Parathyroid adenoma (tissue), 2 donors: ENCODE measurements around the gene SUSD2.

Source experiments
- H2AFZ ChIP-seq: fragments of 300-600 bp; sonication (generic); one replicate; pipeline ENCODE4 v1.7.0; 2017; ENCODE audit warnings: antibody characterized with exemption, mild to moderate bottlenecking
- H3K27ac ChIP-seq: fragments of 300-600 bp; sonication (generic); one replicate; pipeline ENCODE4 v1.7.0; 2017
- H3K27me3 ChIP-seq: fragments of 300-600 bp; sonication (generic); one replicate; pipeline ENCODE4 v1.7.0; 2017; ENCODE audit warnings: low read length; ENCODE audit not compliant: control insufficient read depth, insufficient read depth
- H3K36me3 ChIP-seq: fragments of 300-600 bp; sonication (generic); one replicate; pipeline ENCODE4 v1.7.0; 2017; ENCODE audit warnings: low read length; ENCODE audit not compliant: control insufficient read depth, insufficient read depth
- H3K4me1 ChIP-seq: fragments of 300-600 bp; sonication (generic); one replicate; pipeline ENCODE4 v1.7.0; 2017; ENCODE audit warnings: control low read depth
- H3K4me2 ChIP-seq: fragments of 300-600 bp; sonication (generic); one replicate; pipeline ENCODE4 v1.7.0; 2017; ENCODE audit warnings: low read length
- H3K4me3 ChIP-seq: fragments of 300-600 bp; sonication (generic); one replicate; pipeline ENCODE4 v1.7.0; 2017; ENCODE audit warnings: low read depth, low read length
- H3K79me2 ChIP-seq: fragments of 300-600 bp; sonication (generic); one replicate; pipeline ENCODE4 v1.7.0; 2017; ENCODE audit warnings: control low read depth
- H3K9ac ChIP-seq: fragments of 300-600 bp; sonication (generic); one replicate; pipeline ENCODE4 v1.7.0; 2017; ENCODE audit warnings: mild to moderate bottlenecking
- H3K9me3 ChIP-seq: fragments of 300-600 bp; sonication (generic); one replicate; pipeline ENCODE4 v1.7.0; 2017; ENCODE audit warnings: low read length; ENCODE audit not compliant: control insufficient read depth
- TF ChIP-seq, protein P1 (sequence below): fragments of 300-600 bp; sonication (generic); IDR thresholded peaks from one replicate; pipeline ENCODE4 v1.7.0; 2017; ENCODE audit warnings: antibody characterized with exemption, mild to moderate bottlenecking
- donor health status: primary hyperparathyroidism.

SUSD2 gene

GRCh38 chr22:24216541-24217209 lies 35.4 kb downstream of the SUSD2 start:
- no peak overlapping the region for H3K4me3 ChIP-seq
- no peaks in the 10 kb centered on the region for H3K79me2 ChIP-seq
- no peak overlapping the region for H2AFZ ChIP-seq
- no peaks in the 10 kb centered on the region for H3K9me3 ChIP-seq
- H3K27me3 ChIP-seq, result no peaks in the 10 kb centered on the region
- H3K4me1 ChIP-seq, result no peaks in the 10 kb centered on the region
- H3K27ac ChIP-seq, result no peak overlapping the region
- TF ChIP-seq, protein P1, sequence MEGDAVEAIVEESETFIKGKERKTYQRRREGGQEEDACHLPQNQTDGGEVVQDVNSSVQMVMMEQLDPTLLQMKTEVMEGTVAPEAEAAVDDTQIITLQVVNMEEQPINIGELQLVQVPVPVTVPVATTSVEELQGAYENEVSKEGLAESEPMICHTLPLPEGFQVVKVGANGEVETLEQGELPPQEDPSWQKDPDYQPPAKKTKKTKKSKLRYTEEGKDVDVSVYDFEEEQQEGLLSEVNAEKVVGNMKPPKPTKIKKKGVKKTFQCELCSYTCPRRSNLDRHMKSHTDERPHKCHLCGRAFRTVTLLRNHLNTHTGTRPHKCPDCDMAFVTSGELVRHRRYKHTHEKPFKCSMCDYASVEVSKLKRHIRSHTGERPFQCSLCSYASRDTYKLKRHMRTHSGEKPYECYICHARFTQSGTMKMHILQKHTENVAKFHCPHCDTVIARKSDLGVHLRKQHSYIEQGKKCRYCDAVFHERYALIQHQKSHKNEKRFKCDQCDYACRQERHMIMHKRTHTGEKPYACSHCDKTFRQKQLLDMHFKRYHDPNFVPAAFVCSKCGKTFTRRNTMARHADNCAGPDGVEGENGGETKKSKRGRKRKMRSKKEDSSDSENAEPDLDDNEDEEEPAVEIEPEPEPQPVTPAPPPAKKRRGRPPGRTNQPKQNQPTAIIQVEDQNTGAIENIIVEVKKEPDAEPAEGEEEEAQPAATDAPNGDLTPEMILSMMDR, result no peak
- no peak overlapping the region for H3K4me2 ChIP-seq
- H3K36me3 ChIP-seq, result no peaks in the 10 kb centered on the region
- H3K9ac ChIP-seq, result no peak overlapping the region

GRCh38 chr22:24217384-24217783 lies 36.1 kb downstream of the SUSD2 start:
- H3K4me1 ChIP-seq, result no peaks in the 10 kb centered on the region
- no peak overlapping the region for H3K4me3 ChIP-seq
- no peaks in the 10 kb centered on the region for H3K9me3 ChIP-seq
- H3K27ac ChIP-seq, result no peak overlapping the region
- H3K36me3 ChIP-seq, result no peaks in the 10 kb centered on the region
- no peaks in the 10 kb centered on the region for H3K79me2 ChIP-seq
- no peak overlapping the region for H2AFZ ChIP-seq
- H3K4me2 ChIP-seq, result no peak overlapping the region
- no peaks in the 10 kb centered on the region for H3K27me3 ChIP-seq
- no peak overlapping the region for H3K9ac ChIP-seq
- TF ChIP-seq, protein P1, result no peak

GRCh38 chr22:24219750-24220149 lies 38.5 kb downstream of the SUSD2 start:
- Histone ChIP-seq H3K9ac (no peak overlapping the region), H3K27me3 (no peaks in the 10 kb centered on the region), H3K79me2 (no peaks in the 10 kb centered on the region), H3K4me2 (no peak overlapping the region), H2AFZ (no peak overlapping the region), H3K36me3 (no peaks in the 10 kb centered on the region), H3K4me1 (no peaks in the 10 kb centered on the region), H3K4me3 (no peak overlapping the region), H3K27ac (no peak overlapping the region), H3K9me3 (no peaks in the 10 kb centered on the region)
- TF ChIP-seq, protein P1, result no peak

DNA sequence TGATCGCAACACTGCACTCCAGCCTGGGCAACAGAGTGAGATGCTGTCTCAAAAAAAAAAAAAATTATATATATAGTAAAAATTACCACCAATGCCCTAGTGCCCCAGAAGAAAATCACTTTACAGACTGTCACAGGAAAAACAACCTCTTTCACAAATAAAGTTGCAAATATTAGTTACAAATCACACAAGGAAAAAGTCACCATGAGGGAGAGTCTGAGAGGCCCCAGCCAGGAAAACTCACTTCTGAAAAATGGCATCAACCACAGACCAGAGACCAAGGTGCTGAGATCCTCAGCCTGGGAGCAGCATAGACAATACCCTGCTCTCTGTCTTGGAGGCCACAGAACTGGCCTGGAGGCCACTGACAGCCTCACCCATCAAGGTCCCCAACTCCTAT lies 43.2 kb downstream of the SUSD2 start:
- H3K27ac ChIP-seq, result no peak overlapping the region
- no peaks in the 10 kb centered on the region for H3K79me2 ChIP-seq
- H3K9me3 ChIP-seq, result no peaks in the 10 kb centered on the region
- TF ChIP-seq, protein P1, result no peak
- no peak overlapping the region for H3K9ac ChIP-seq
- no peaks in the 10 kb centered on the region for H3K36me3 ChIP-seq
- no peaks in the 10 kb centered on the region for H3K4me1 ChIP-seq
- no peak overlapping the region for H2AFZ ChIP-seq
- H3K4me3 ChIP-seq, result no peak overlapping the region
- no peaks in the 10 kb centered on the region for H3K27me3 ChIP-seq
- no peak overlapping the region for H3K4me2 ChIP-seq

DNA sequence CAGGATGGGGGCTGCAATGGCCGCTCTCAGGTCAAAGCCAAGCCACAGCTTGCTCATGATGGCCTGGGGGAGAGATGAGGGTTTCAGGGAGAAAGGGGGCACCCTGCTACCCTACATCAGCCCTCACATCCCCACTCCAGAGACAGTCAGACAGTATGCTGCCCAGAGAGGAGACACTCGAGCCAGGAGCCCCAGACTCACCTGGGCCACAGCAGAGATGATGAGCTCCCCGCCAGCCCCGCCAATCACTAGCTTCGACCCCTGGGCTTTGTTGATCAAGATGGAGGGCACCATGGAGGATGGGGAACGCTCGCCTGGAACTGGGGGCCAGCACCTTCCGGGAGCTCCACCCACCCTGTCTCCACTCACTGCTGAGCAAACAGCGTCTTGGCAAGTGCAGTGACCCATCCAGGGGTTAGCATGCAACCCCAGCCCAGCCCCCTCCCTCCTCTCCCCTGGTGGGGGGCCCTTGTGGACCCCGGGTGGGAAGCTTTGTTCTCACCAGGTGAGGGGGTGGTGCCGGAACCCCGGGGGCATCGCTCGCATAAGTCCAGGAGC lies 43.8 kb downstream of the SUSD2 start:
- Histone ChIP-seq H3K79me2 (no peaks in the 10 kb centered on the region), H3K4me1 (no peaks in the 10 kb centered on the region), H3K9me3 (no peaks in the 10 kb centered on the region), H3K36me3 (no peaks in the 10 kb centered on the region), H3K4me2 (no peak overlapping the region), H2AFZ (no peak overlapping the region), H3K4me3 (no peak overlapping the region), H3K9ac (no peak overlapping the region), H3K27me3 (no peaks in the 10 kb centered on the region), H3K27ac (no peak overlapping the region)
- TF ChIP-seq, protein P1, result no peak
